Stimulated activated CD4-positive, alpha-beta T cell treated with anti-CD3 and anti-CD28 coated beads, Interleukin-2, amount 100 ng/mL, for 24 hours (primary cell): ENCODE measurements around the gene GLIS1.
"Not testable (repeated sequence)": the region's sequence is repeated elsewhere in the genome, so short reads cannot be mapped to it uniquely, and the experiment has no call there.

Experiments used
- DNase-seq, 2 donors: peaks; one replicate each; pipeline ENCODE4 v3.0.0-alpha.2; 2020

GLIS1 gene

DNA sequence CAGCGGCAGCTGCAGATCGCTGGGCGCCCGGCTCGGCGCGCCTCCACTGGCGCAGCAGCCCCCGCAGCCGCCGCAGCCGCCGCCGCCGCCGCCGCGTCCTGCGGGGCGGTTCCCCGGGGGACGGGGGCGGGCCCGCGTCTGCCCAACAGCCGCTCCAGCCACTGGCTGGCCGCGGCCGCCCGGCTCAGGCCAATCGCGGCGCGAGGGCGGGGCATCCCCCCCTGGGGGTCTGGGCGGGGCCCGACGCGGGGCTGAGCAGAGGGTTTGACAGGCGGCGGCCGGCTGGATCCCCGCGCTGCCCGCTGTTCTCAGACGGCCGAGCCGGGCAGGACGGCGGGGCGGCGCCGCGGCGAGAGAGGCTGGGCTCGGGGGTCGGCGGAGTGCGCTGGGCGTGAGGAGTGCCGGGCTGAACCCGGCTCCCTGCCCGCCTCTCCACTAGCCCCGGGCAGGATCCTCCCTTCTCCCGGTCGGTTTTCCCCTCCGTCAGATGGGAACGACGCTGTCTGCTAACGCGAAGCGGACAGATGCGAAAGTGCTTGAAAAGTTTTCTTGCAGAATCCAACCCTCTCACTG is at the start of gene GLIS1:
Gene GLIS1 (minus strand): TSS at position 56 of the 573 bp plus-strand sequence. CDS start 1,100 bp downstream, outside the sequence.
- DNase-seq = peak; percentile 55 to 76

DNA sequence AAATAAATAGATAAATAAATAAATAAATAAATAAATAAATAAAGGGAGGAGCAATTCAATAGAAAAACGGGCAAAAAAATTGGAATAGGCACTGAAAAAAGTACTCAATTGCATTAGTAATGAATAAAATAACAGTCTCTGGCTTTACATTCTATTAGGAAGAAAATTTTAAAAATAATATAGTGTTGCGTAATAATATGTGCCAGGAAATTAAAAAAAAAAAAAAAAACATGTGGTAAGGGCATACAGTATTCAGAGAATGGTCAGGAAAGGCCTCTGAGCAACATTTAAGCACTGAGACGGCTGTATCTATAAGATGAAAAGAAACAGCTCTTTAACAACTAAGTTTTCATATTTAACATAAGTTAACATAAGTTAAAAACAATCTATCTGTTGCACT is 48.7 kb upstream of the GLIS1 start:
- DNase-seq = no peak

DNA sequence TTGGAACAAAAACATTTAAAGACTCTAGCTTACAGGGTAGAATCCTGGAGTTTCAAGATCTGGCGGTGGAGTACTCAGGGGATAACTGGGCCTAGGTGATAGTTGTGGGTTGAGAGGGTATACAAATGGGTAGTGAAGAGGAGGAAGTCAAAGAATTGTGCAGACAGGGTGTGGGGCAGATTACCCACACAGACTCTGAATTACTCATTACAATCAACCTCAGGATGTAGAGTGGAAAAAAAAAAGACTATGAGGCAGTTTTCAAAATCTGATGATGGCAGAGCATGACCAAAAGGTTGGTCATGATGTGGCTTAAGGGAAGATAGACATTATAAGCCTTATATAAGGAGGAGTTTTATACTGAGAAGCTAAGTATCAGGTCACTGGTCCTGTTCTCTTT is 44.1 kb upstream of the GLIS1 start:
- DNase-seq = no peak

DNA sequence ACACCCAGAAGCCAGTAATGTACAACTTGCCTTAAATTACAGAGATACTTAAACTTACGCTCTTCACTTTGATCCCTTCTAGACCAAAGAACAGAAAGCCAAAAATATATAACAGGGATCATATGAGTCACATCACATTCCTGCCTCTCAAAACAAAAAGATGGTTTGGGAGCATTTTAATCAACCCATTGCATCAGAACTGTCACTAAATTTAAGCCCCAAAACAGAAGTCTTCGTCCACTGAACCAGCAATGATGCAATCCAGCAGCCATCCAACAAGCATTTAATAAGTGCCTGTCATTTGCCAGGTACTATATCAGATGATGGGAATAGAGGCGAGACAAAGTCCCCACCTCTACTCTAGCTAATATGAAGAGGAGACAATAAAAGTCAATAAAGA is 42.7 kb upstream of the GLIS1 start:
- DNase-seq = no peak

DNA sequence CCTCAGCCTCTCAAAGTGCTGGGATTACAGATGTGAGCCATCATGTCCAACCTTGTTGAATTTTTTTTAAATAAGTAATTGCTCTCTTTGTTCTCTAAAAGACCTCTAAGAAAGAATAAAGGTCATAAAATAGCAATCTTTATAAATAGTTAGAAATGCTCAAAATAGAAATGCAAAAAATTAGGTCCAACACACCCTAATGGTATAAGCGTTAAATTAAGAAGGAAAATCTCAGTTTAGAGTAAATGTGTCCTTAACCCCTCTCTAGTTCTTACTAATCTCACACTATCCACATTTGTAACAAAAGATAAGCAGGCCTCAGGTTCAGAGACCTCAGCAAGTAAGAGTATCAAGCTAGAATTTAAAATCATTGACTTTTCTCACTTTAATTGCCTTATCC is 38.3 kb upstream of the GLIS1 start:
- DNase-seq = no peak

DNA sequence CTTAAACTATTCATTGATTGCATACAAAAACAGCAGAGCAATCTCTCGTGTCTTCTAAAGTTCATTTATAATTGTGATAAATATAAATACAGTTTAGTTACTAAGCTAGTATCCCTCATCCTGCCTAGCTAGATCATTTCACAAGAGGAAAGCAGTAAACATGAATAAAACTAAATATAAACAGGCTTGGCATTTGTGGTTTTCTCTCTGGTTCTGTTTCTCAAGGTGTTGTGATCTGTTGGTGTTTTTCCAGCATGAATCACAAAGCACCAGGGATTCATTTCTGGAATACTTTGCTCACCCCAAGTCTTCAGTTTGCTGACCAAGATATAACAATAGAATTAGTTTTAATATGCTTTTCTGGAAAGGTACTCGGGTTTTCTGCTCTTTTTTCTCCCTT is 32.7 kb upstream of the GLIS1 start:
- DNase-seq = no peak

DNA sequence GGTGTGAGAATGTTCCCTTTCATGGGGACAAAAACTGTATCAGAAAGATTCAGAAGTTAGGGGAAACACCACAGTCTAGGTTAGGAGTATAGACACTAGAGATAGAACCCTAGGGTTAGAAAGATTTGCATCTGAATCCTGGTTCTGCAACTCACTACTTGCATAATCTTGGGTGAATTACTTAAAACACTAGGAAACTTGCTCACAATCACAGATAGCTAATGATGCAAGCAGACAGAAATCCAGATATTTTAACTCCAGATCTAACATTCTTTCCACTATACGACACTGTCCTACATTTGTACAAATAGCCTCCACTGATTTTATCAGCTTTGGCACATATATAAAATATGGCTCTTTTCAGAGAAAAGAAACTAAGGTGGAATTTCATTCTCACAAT is 30.8 kb upstream of the GLIS1 start:
- no peak for DNase-seq

DNA sequence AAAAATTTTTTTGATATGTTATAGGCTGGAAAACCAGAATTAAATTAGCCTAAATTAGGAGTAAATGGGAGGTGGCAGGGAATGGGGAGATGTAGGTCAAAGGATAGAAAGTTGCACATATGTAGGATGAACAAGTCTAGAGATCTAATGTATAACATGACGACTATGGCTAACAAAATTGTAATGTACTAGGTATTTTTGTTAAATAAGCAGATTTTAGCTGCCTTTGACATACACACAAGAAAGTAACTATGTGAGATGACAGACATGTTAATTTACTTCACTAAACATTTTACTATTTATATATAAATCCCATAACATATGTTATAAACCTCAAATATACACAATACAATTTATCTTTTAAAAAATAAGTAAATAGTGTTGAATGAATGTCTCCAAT is 30.2 kb upstream of the GLIS1 start:
- no peak for DNase-seq

DNA sequence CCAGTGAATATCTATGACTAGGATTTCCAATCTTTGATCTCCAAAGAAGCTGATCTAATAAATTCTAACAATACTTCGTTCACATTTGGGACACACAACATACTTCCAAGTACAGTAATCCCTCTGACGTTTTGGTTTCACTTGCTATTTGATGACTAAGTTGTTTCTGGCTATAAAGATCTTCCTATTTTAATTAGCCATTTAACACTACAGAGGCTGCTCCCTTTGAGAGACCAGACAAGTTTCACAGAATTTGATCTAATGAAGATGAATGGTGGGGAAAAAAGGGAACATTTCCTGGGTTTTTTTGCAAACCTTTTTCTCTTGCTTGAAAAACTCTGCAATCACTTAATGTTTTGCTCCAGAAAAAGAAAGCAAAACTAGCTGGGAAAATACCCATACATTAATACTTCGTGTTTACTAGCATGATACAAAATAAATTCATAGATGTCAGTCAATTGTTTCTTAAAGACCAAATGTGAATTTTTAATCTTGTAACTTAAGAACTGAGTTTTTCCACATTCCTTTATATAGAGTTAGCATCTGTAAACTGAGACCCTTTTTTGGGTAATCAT is 28.0 kb upstream of the GLIS1 start:
- no peak for DNase-seq

DNA sequence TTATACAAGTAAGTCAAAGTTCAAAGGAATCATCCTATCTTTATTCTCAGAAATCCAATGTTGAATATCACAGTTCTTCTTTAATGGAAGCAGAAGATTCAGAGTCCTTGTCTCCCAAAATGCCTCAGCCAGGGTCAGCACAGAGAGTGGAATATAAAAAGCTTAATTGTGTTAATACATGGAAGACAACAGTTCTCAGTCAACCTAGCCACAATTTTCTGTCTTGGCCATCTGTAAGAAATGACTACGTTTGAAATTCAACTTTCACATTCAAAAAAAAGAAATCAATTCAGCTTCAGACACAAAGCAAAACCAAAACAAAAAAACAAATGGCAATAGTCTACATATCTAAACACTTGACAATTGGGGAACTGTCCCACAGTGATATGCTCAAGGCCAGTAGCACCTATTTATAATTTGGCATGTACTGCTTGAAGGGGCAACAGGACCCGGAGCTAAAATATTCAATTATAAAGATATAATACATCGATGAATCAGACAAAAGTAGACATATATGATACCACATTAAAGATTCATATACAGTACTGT is 27.3 kb upstream of the GLIS1 start:
- DNase-seq = no peak

DNA sequence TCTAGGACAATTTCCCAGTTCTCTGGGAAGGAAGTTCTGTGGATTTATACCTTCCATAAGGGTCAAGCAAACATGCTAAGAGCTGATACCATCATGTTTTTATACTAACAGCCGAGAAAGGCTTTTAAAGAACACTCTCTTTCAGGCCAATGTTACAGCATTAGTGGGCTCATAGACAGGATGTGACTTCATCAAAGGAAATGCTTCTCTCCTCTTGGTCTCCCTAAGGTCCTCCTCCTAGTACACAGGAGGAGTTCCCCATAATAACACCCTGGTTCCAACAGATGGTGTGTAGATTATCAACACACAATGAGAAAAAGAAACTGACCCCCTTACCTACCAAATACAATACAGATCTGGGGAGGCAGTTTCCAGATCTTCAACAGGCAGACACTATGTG is 26.7 kb upstream of the GLIS1 start:
- no peak for DNase-seq

DNA sequence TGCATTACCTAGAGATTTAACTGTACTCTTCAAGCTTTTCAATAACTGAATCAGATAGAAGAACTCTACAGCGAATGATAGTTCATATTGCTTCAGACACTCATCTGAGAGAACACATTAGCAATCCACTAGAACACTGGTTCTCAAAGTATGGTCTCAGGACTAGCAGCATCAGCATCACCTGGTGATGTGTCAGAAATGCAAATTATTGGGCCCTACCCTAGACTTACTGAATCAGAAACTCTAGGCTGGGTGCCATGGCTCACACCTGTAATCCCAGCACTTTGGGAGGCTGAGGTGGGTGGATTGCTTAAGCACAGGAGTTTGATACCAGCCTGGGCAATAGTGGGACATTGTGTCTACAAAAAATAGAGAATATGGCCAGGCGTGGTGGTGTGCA is 24.9 kb upstream of the GLIS1 start:
- DNase-seq = no peak

DNA sequence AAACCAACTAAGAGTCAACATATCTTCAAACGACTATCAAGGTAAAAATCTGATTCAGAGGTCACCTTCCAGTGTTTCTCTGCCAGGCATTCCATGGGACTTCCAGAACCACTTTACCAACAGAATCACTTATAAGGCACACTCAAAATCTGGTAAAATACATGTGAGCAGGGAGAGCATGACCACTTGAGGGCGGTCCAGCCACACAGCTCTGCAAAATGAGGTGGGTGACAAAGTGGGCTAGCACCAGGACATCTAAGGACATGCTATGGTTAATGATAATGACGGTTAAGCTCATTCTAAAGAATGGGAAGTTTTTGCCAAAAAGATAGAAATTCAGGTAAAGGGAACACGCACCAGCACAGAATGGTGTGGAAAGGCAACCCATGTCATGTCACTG is 24.5 kb upstream of the GLIS1 start:
- no peak for DNase-seq

DNA sequence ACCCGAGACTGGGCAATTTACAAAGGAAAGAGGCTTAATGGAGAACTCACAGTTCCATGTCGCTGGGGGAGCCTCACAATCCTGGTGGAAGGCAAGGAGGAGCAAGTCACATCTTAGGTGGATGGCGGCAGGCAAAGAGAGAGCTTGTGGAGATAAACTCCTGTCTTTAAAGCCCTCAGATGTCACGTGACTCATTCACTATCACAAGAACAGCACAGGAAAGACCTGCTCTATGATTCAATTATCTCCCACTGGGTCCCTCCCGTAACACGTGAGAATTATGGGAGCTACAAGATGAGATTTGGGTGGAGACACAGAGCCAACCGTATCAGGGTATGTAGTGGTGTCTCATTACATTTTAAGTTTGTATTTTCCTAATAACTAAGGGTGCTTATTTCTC is 21.5 kb upstream of the GLIS1 start:
- DNase-seq = not testable (repeated sequence)

DNA sequence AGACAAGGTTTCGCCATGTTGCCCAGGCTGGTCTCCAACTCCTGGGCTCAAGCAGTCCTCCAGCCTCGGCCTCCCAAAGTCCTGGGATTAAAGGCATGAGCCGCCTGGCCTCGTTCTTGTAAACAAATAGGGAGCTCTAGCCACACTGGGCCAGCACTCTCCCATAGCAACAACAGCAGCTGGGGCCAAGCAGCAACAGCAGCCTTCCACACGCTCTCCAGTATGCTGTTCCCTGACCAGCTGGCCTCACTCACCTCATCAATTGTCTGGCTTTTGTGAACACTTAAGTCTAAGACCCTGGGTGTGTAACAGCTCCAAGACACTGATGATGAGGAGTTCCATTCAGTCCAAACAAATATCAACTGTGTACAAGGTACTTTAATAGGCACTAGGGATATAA is 16.9 kb upstream of the GLIS1 start:
- no peak for DNase-seq

DNA sequence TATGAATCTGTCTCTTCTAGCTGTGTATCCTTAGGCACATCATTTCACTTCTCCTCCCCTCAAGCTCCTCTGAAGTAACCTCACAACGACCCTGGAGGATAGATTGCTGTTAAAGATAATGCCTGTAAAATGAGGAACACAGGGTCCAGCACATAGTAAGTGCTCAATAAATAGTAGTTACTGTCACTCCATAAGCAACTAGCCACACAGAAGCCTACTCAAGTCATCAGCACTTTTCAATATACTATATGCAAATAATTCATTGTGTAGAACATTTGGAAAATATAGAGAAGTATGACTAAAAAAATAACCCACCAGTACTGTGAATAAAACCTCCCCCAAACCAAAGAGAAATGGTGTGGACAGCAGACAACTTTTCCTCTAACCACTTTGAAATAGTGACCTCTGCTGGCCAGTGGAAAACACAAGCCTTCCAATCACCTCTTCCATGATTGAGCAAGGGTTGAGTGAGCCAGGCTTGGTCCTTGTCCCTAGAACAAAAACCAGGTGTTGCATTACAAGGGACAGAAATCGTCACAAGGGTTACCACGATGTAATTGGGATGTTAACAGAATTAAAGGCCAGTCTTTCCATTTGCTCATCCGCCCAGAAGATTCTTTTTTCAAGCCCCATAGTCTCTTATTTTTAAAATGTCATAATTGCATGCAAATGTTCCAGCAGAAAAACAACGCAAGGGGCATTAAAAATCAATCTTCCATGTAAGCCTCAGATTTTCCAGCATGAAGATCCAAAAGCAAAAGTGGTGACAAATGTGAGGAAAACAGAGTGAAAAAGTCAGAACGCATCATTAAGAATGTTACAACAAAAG is 15.7 kb upstream of the GLIS1 start:
- DNase-seq = peak in 1 of 2 donors; percentile 26

DNA sequence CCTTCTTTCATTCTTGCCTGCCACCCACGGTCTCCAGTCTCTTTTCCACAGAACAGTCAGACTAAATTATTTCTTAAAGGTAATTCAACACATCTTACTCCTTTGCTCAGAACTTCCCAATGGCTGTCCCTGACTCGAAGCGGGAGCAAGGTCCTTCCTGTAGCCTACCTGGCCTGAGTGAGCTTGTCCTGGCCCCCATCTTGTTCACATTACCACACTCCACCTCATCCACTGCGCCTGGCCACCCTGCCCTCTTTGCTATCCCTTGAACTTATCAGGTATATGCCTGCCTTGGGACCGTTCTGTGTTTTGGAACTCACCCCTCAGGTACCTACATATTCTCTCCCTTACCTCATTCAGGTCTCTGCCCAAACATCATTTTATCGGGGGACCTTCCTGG is 13.3 kb upstream of the GLIS1 start:
- no peak for DNase-seq

DNA sequence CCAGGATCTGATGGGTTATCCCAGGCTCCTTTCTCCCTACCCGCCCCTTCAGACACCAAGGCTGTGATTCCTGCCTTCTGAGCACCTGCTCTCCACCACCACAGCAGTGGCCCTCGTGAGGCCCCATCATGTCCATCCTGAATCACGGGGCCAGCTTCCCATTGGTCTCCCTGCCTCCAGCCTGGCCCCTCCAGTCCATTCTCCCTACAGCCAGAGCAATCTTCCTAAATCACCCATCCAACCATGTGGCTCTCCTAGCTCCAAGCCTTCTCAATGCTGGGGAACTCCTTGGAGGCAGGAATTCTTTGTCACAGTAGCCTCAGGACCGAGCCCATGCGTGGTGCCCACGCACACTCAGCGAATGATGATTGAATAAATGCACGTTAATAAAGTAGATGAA is 8.9 kb upstream of the GLIS1 start:
- DNase-seq = no peak

DNA sequence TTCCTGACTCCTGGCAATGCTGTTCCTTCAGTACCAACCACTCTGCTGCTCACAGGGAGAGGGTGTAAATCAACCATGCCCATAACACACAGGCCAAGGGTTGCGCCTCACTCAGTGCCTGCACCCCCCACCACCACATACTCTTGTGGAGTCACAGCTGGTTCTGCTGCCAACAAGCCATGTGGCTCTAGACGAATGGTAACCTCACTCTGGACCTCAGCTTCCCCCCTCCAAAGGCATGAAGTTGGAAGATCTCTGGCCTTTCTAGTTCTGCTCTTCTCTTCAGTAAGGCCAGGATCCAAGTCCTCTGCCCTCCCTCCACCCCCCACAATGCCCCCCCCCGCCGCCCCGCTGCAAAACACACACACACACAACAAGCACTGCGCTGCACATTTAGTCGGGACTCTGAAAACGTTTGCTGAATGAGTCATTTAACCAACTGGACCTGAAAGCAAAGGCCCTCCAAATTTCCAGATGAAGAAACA is 1.7 kb upstream of the GLIS1 start:
- no peak for DNase-seq

DNA sequence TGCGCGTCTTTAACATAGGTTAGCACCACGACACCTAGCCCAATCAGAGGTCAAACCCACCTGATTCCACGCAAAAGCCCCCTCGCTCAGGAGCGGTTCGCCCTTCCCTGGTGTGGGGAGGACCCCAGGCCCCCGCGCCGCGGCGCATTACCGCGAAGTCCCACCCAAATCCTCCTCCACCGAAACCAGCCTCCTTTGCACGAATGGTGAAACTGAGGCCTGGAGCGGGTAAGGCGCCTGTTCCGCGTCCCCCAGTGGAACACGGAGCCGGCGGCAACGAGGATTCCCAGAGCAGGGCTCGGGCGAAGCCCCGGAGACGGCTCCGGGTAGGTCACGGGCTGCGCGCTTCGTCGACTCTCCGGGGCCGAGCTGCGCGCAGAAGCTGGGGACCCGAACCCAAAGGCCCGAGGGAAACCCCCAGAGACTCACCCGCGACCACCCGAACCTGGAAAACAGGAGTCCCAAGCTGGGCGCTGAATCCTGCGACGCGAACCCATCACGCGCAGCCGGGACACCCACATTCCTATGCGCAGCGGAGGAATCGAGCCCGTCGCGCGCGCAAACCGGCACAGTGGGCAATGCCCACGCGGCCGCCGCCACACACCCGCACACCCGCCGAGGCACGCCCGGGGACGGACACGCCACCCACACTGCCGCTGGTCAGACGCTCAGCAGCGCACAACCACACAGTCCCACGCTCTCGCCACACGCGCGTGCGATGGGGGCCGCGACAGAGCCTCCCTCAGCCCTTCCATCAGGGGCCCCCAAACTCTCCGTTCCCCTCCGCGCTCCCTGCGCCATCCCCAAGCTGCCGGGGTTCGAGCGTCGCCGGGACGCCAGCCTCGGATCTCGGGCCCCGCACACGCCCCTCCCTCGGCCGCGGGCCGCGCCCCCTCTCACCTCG is 507 bp downstream of the GLIS1 start:
- DNase-seq = no peak

DNA sequence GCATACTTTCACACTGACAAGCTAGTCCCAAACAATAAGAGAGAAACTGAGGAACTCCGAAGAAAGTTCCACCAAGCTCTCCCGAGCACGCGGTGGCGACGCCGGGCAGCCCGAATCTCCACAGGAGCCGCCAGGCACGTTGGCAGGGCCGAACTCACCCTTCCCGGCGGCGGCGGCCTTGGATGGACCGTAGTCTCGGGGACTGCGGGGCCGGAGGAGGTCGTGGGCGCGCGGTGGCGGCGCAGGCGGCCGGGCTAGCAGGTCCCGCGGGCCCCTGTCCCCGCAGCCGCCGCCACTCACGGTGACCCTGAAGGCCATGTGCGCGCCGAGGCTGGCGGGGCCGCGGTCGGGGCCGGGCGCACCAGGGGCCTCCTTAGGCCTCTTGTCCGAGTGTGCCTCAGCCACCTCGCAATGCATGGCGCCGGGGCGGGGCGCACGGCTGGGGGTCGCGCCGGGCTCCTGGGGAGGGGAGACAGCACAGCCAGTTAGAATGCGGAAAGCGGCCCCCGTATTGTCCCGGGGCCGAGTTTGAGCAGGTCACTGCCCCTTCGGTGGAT is 1.2 kb downstream of the GLIS1 start:
- DNase-seq = no peak

DNA sequence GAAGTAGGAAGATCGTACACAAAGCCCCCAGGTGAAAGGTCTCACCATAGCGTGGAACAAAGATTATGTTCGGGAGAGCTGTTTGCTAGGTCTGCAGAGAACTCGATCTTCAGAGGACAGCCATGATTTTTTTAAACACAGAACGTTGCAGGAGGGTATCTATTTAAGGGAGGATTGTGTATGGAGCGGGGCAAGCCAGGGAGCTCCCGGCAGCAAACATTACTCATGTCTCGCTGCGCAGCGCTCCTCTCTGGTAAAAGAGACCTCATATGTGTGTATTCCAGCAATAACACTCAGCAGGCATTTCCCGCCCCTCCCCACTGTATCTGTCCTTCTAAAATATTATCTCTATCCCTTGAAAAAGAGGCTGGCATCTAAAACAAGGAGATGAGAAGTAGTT is 2.7 kb downstream of the GLIS1 start:
- DNase-seq = no peak

DNA sequence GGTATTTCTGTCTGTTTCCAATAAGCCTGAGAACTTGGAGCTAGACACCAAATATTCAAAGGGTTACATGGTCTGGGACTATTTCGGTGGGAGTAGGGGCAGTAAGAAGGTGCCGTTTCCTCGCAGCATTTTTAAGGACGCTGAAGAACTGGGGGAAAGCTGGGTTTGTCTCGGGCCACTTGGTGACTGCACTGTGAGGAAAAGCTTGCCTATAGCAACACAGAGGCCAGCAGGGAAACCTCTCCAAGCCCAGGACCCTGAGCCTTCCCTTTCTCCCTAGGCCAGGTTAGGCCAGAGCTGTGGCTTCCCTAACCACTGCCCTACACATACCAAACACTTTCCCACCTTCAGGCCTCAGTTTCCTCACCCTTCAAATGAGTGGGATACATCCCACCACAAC is 3.3 kb downstream of the GLIS1 start:
- no peak for DNase-seq
